Skeletal muscle tissue (tissue), 1 donor: Measurements from ENCODE around the gene PTX3. TPM values are rescaled to one million over a fixed set of nuclear protein-coding genes. Genes with fewer than 3 reads are reported as not detected.

Experiments
- total RNA-seq: library from RNA; depleted of rRNA; stranded (reverse); fragments of >200 nt; gene quantifications from one replicate; pipeline ENCODE4 v1.2.3, GENCODE V29; 2014

The PTX3 gene
- total RNA-seq, 1 donor from 2014 or later, result 11.5 TPM

Other genes with a start within 250 kb of the PTX3 start
- 1.0 TPM for gene VEPH1, start 66.6 kb downstream of the PTX3 start, total RNA-seq